Transverse colon (tissue), 4 donors: ENCODE results near the gene ALDH8A1. TPM values are rescaled to one million over a fixed set of nuclear protein-coding genes. Genes with fewer than 3 reads are reported as not detected.

Source experiments
- DNase-seq: peaks from one replicate; pipeline ENCODE4 v3.0.0-alpha.2; 2019
- H3K27ac ChIP-seq, 4 donors: fragments of 200-600 bp; sonication (generic); 2 replicates each; pipeline ENCODE4 v1.5.1; 2016 to 2018; ENCODE audit warnings: inconsistent platforms in 4 of 4
- H3K27me3 ChIP-seq: fragments of 200-600 bp; sonication (generic); 2 replicates; pipeline ENCODE4 v1.5.1; 2017; ENCODE audit warnings: inconsistent platforms
- H3K36me3 ChIP-seq, 4 donors: fragments of 200-600 bp; sonication (generic); 2 replicates each; pipeline ENCODE4 v1.5.1; 2017 to 2019; ENCODE audit warnings: inconsistent platforms in 4 of 4
- H3K4me1 ChIP-seq, 4 donors: fragments of 200-600 bp; sonication (generic); 2 replicates each; pipeline ENCODE4 v1.5.1; 2017 to 2020; ENCODE audit warnings: inconsistent platforms in 4 of 4
- H3K4me3 ChIP-seq, 4 donors: fragments of 200-600 bp; sonication (generic); 1 replicate in 1 of 4; 2 replicates in 3 of 4; pipeline versions ENCODE4 v1.5.1 to v1.6.1; 2017 to 2019; ENCODE audit warnings: inconsistent platforms in 4 of 4
- H3K9me3 ChIP-seq, 2 donors: fragments of 200-600 bp; sonication (generic); 2 replicates each; pipeline ENCODE4 v1.5.1; 2017 to 2019; ENCODE audit warnings: inconsistent platforms in 2 of 2
- CTCF ChIP-seq, 5 experiments: fragments of 200-600 bp in 3 of 5; fragments of 450-650 bp in 2 of 5; sonication (generic) in 3 of 5; IDR thresholded peaks; 1 replicate in 2 of 5; 2 replicates in 3 of 5; pipeline ENCODE4 v1.5.1; 2016 to 2017; ENCODE audit warnings: antibody characterized with exemption in 5 of 5, inconsistent platforms in 3 of 5, mild to moderate bottlenecking in 2 of 5, moderate library complexity in 1 of 5
- EP300 ChIP-seq: sonication (generic); formaldehyde crosslinking; IDR thresholded peaks from one replicate; pipeline ENCODE4 v1.6.1; 2017; ENCODE audit warnings: antibody characterized with exemption, low read depth
- POLR2A ChIP-seq: fragments of 450-650 bp; IDR thresholded peaks from one replicate; pipeline ENCODE4 v1.6.1; 2016; ENCODE audit warnings: antibody characterized with exemption, mild to moderate bottlenecking, moderate library complexity
- POLR2AphosphoS5 ChIP-seq, 3 donors: sonication (generic); formaldehyde crosslinking; IDR thresholded peaks; one replicate each; pipeline ENCODE4 v1.6.1; 2016; ENCODE audit warnings: antibody characterized with exemption in 3 of 3
- whole genome bisulfite sequencing, 2 donors: methylation state at CpG; one replicate each; pipeline ENCODE4 v1.1.5; 2018; ENCODE audit warnings: low coverage in 1 of 2; 5-methylcytosine and 5-hydroxymethylcytosine counted together
- in situ Hi-C, 4 donors: fragments of 200-750 bp; cut with MboI; loops; one replicate each; pipeline versions ENCODE4 v1.15.0 to v1.15.1; 2017; ENCODE audit warnings: low sequenced_read_pairs in 3 of 4, low pct_ligation_motif_present in 1 of 4, low pct_unique_long_range_greater_than_20kb in 1 of 4
- intact Hi-C: fragments of 100-400 bp; cut with DNase I; formaldehyde crosslinking; loops from one replicate; pipeline ENCODE4 v1.15.1; 2023; ENCODE audit warnings: low total_unique reads
- total RNA-seq, 4 donors: library from RNA; depleted of rRNA; stranded (reverse); fragments of >200 nt; gene quantifications; one replicate each; pipeline ENCODE4 v1.1.0, GENCODE V29; 2016

ALDH8A1 gene
- total RNA-seq, 4 donors from 2014 or later, result 1.1 to 2.9 (median 2.5) TPM; not detected in 1

- Histone ChIP-seq H3K4me1 (no peaks in the 10 kb centered on the region), H3K4me3 (no peak overlapping the region), H3K9me3 (no peaks in the 10 kb centered on the region), H3K36me3 (no peaks in the 10 kb centered on the region), H3K27ac (no peak overlapping the region), H3K27me3 (no peaks in the 10 kb centered on the region)
- TF ChIP-seq POLR2A (no peak), EP300 (no peak), POLR2AphosphoS5 (IDR thresholded peaks at IDR 0.05) (no peak), CTCF (IDR thresholded peaks at IDR 0.05) (no peak)
- DNase-seq, result no peak
- 62 to 85% methylated on average over 2 of the region's 2 CpGs for WGBS, 2 donors
- intact Hi-C loops (no loop called here), in situ Hi-C loops (loop anchor here in 1 of 4 donors (25.0 kb wide), 1 partner anchor 735 kb away; no protein-coding TSS in a partner anchor)
Observed at GRCh38 chr6:134896910-134897309, 53.0 kb downstream of the ALDH8A1 start.

- no peaks in the 10 kb centered on the region for H3K9me3 ChIP-seq
- no peak overlapping the region for H3K4me3 ChIP-seq
- intact Hi-C loops (no loop called here), in situ Hi-C loops (loop anchor here in 1 of 4 donors (25.0 kb wide), 1 partner anchor 732 kb away; no protein-coding TSS in a partner anchor)
- no peaks in the 10 kb centered on the region for H3K4me1 ChIP-seq
- H3K36me3 ChIP-seq, result no peaks in the 10 kb centered on the region
- 100% methylated on average over 1 of the region's 1 CpG; no CpG with 5 or more reads in 1 of the 2 donors for whole genome bisulfite sequencing, 2 donors
- H3K27ac ChIP-seq, result no peak overlapping the region
- no peak for DNase-seq
- H3K27me3 ChIP-seq, result no peaks in the 10 kb centered on the region
- no peak for TF ChIP-seq POLR2AphosphoS5 (IDR thresholded peaks at IDR 0.05)
- no peak for TF ChIP-seq CTCF (IDR thresholded peaks at IDR 0.05)
- no peak for TF ChIP-seq EP300
- TF ChIP-seq POLR2A, result no peak
Observed at GRCh38 chr6:134894800-134895199, 55.1 kb downstream of the ALDH8A1 start.

- TF ChIP-seq EP300, result no peak
- no peak for TF ChIP-seq CTCF (IDR thresholded peaks at IDR 0.05)
- TF ChIP-seq POLR2AphosphoS5 (IDR thresholded peaks at IDR 0.05), result no peak
- TF ChIP-seq POLR2A, result no peak
- no peaks in the 10 kb centered on the region for H3K9me3 ChIP-seq
- H3K27me3 ChIP-seq, result no peaks in the 10 kb centered on the region
- DNase-seq, result no peak
- no peaks in the 10 kb centered on the region for H3K36me3 ChIP-seq
- intact Hi-C loops (no loop called here), in situ Hi-C loops (loop anchor here in 1 of 4 donors (25.0 kb wide), 1 partner anchor 730 kb away; no protein-coding TSS in a partner anchor)
- no peak overlapping the region for H3K27ac ChIP-seq
- H3K4me3 ChIP-seq, result no peak overlapping the region
- no peaks in the 10 kb centered on the region for H3K4me1 ChIP-seq
Observed at GRCh38 chr6:134892362-134892761, 57.5 kb downstream of the ALDH8A1 start.

- Histone ChIP-seq H3K4me1 (no peaks in the 10 kb centered on the region), H3K36me3 (no peaks in the 10 kb centered on the region), H3K4me3 (no peak overlapping the region), H3K27me3 (no peaks in the 10 kb centered on the region), H3K27ac (no peak overlapping the region), H3K9me3 (no peaks in the 10 kb centered on the region)
- no peak for DNase-seq
- TF ChIP-seq POLR2AphosphoS5 (IDR thresholded peaks at IDR 0.05) (no peak), EP300 (no peak), POLR2A (no peak), CTCF (IDR thresholded peaks at IDR 0.05) (no peak)
- intact Hi-C loops, result no loop called here
- in situ Hi-C loops, result loop anchor here in 1 of 4 donors (25.0 kb wide), 1 partner anchor 729 kb away; no protein-coding TSS in a partner anchor
Observed at GRCh38 chr6:134891633-134892032, 58.3 kb downstream of the ALDH8A1 start.
